GM08714 (cell line): ENCODE results near the gene EIF2AK3.
"Not testable (repeated sequence)": the region's sequence is repeated elsewhere in the genome, so short reads cannot be mapped to it uniquely, and the experiment has no call there.

ENCODE experiments used
- H3K4me3 ChIP-seq: fragments of 200-500 bp; sonication (Bioruptor generic); 2 replicates; pipeline ENCODE4 v1.5.1; 2014; ENCODE audit warnings: mild to moderate bottlenecking, low read length, inconsistent platforms
- ZNF274 ChIP-seq: IDR thresholded peaks from 2 replicates; pipeline ENCODE4 v1.6.1; 2012; ENCODE audit warnings: mild to moderate bottlenecking, low read depth, low read length

The EIF2AK3 gene

GRCh38 chr2:88554189-88554588 is 73.1 kb downstream of the EIF2AK3 start:
- H3K4me3 ChIP-seq, result no peak overlapping the region
- no peak for TF ChIP-seq ZNF274

GRCh38 chr2:88549616-88550292 is 77.5 kb downstream of the EIF2AK3 start:
- H3K4me3 ChIP-seq, result no peak overlapping the region

DNA sequence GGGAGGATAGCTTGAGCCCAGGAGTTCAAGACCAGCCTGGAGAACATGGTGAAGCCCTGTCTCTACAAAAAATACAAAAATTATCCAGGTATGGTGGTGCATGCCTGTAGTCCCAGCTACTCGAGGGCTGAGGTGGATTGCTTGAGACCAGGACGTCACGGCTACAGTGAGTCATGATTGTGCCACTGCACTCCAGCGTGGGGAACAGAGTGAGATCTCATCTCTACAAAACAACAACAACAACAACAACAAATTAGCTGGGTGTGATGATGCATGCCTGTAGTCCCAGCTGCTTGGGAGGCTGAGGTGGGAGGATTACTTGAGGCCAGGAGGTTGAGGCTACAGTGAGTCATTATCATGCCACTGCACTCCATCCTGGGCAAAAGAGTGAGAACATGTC is 81.0 kb downstream of the EIF2AK3 start:
- H3K4me3 ChIP-seq, result not testable (repeated sequence)

More at GRCh38 chr2:88549616-88550292, 77.5 kb downstream of the EIF2AK3 start:
- no peak for TF ChIP-seq ZNF274

- H3K4me3 ChIP-seq, result no peak overlapping the region
- no peak for TF ChIP-seq ZNF274
Measured at GRCh38 chr2:88545118-88545517, 82.1 kb downstream of the EIF2AK3 start.

- TF ChIP-seq ZNF274, result no peak
- no peak overlapping the region for H3K4me3 ChIP-seq
Measured at GRCh38 chr2:88543541-88544057, 83.7 kb downstream of the EIF2AK3 start.

GRCh38 chr2:88542668-88543067 is 84.6 kb downstream of the EIF2AK3 start:
- no peak overlapping the region for H3K4me3 ChIP-seq
- no peak for TF ChIP-seq ZNF274

DNA sequence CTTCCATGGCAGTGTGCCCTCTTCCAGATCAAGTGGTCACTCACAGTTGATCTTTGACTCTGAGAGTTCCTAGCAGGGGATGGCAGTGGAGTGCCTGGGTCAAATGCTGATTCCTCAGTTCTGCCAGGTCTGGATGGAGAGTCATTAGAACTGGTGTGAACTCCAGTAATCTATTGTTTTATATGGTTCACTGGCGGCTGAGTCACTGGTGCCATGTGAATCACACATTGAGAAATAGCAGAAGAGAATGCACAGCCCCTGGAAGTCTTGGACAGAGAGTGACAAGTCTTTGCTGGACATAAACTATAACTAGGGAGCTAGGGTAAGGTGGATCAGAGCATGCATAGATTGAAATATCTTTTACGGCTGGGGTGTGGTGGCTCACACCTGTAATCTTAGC is 86.9 kb downstream of the EIF2AK3 start:
- no peak for TF ChIP-seq ZNF274
- H3K4me3 ChIP-seq, result no peak overlapping the region

DNA sequence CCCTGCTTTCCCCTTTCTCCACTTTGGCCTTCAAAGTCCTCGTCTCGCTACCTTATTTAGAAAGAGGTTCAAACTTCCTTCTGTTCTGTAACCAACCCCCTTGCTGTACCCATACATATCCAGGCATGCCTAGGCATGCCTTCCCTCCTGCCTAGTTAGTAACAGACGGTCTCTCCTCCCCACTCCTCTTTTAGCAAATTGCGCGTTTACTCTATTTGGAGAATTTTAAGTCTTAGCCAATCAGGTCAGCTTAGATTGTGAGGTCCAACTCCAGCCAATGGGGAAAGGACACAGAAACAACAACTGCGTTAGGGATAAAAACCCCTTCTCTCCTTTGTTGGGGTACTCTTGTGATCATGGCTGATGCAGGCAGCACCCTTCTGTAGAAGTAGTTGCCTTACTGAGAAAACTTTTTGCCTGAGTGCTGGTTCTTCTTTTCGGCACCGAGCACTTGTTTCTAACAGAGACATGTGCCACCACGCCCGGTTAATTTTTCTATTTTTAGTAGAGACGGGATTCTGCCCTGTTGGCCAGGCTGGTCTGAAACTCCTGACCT is 88.8 kb downstream of the EIF2AK3 start:
- TF ChIP-seq ZNF274, result no peak
- no peak overlapping the region for H3K4me3 ChIP-seq

GRCh38 chr2:88537640-88538039 is 89.6 kb downstream of the EIF2AK3 start:
- no peak for TF ChIP-seq ZNF274
- H3K4me3 ChIP-seq, result no peak overlapping the region

GRCh38 chr2:88530081-88530480 is 97.2 kb downstream of the EIF2AK3 start:
- no peak overlapping the region for H3K4me3 ChIP-seq
- TF ChIP-seq ZNF274, result no peak

- TF ChIP-seq ZNF274, result no peak
- H3K4me3 ChIP-seq, result no peak overlapping the region
Measured at GRCh38 chr2:88521445-88522073, 105.7 kb downstream of the EIF2AK3 start.

- TF ChIP-seq ZNF274, result no peak
- no peak overlapping the region for H3K4me3 ChIP-seq
Measured at GRCh38 chr2:88517759-88518201, 109.5 kb downstream of the EIF2AK3 start.
